Neuronal stem cell (in vitro differentiated cells): Measurements from ENCODE around the gene SLC22A31.

Experiments
- DNase-seq: peaks from one replicate; pipeline ENCODE4 v3.0.0-alpha.2; 2013; ENCODE audit warnings: low spot score
- H2AFZ ChIP-seq: one replicate; pipeline ENCODE4 v1.6.1; 2013; ENCODE audit warnings: mild to moderate bottlenecking, low read length, inconsistent platforms
- H2AK5ac ChIP-seq: 2 replicates; pipeline ENCODE4 v1.6.1; 2013; ENCODE audit warnings: low read depth, mild to moderate bottlenecking, inconsistent platforms, low read length, moderate library complexity, mixed read lengths
- H2BK120ac ChIP-seq: 2 replicates; pipeline ENCODE4 v1.6.1; 2013; ENCODE audit warnings: low read depth, mild to moderate bottlenecking, inconsistent platforms, low read length, moderate library complexity, mixed read lengths
- H2BK12ac ChIP-seq: one replicate; pipeline ENCODE4 v1.6.1; 2013; ENCODE audit warnings: low read length, inconsistent platforms
- H2BK15ac ChIP-seq: 2 replicates; pipeline ENCODE4 v1.6.1; 2013; ENCODE audit warnings: mild to moderate bottlenecking, low read length, inconsistent platforms, mixed read lengths
- H2BK5ac ChIP-seq: one replicate; pipeline ENCODE4 v1.6.1; 2013; ENCODE audit warnings: inconsistent platforms, mild to moderate bottlenecking, low read length, moderate library complexity
- H3K14ac ChIP-seq: one replicate; pipeline ENCODE4 v1.6.1; 2013; ENCODE audit warnings: low read length, inconsistent platforms
- H3K18ac ChIP-seq: 2 replicates; pipeline ENCODE4 v1.6.1; 2013; ENCODE audit warnings: low read length, inconsistent platforms
- H3K23ac ChIP-seq: 2 replicates; pipeline ENCODE4 v1.6.1; 2013; ENCODE audit warnings: low read depth, mild to moderate bottlenecking, mixed read lengths, low read length, inconsistent platforms; ENCODE audit not compliant: poor library complexity
- H3K27ac ChIP-seq: replicated peaks from 3 replicates; pipeline ENCODE4 v1.5.1; 2013; ENCODE audit warnings: low read length, inconsistent platforms
- H3K27me3 ChIP-seq, 3 experiments: 2 replicates each; pipeline ENCODE4 v1.6.1; 2013; ENCODE audit warnings: low read length in 3 of 3, mild to moderate bottlenecking in 2 of 3, inconsistent platforms in 1 of 3, low read depth in 1 of 3, mixed read lengths in 1 of 3, moderate library complexity in 1 of 3; ENCODE audit not compliant: control insufficient read depth in 3 of 3, insufficient read depth in 3 of 3
- H3K36me3 ChIP-seq, 2 donors: replicated peaks in 1 of 2; 2 replicates each; pipeline ENCODE4 v1.6.1; 2013; ENCODE audit warnings: low read length in 2 of 2; ENCODE audit not compliant: control insufficient read depth in 2 of 2, insufficient read depth in 2 of 2
- H3K4ac ChIP-seq: 2 replicates; pipeline ENCODE4 v1.6.1; 2013; ENCODE audit warnings: inconsistent platforms, mild to moderate bottlenecking, low read length, moderate library complexity
- H3K4me1 ChIP-seq, 2 donors: 1 replicate in 1 of 2; 2 replicates in 1 of 2; pipeline ENCODE4 v1.6.1; 2013; ENCODE audit warnings: low read length in 2 of 2, low read depth in 1 of 2; ENCODE audit not compliant: control insufficient read depth in 2 of 2, insufficient read depth in 1 of 2
- H3K4me2 ChIP-seq: one replicate; pipeline ENCODE4 v1.6.1; 2013; ENCODE audit warnings: mild to moderate bottlenecking, low read length, inconsistent platforms; ENCODE audit not compliant: insufficient read depth, poor library complexity, severe bottlenecking
- H3K4me3 ChIP-seq, 2 donors: 2 replicates each; pipeline ENCODE4 v1.5.1; 2013; ENCODE audit warnings: low read length in 2 of 2, mild to moderate bottlenecking in 2 of 2, inconsistent platforms in 1 of 2, moderate library complexity in 1 of 2
- H3K79me1 ChIP-seq: one replicate; pipeline ENCODE4 v1.6.1; 2013; ENCODE audit warnings: low read depth, mild to moderate bottlenecking, inconsistent platforms, low read length, moderate library complexity
- H3K9ac ChIP-seq: one replicate; pipeline ENCODE4 v1.6.1; 2013; ENCODE audit warnings: mild to moderate bottlenecking, low read depth, low read length, inconsistent platforms; ENCODE audit not compliant: poor library complexity
- H3K9me3 ChIP-seq, 2 donors: replicated peaks in 1 of 2; 2 replicates each; pipeline versions ENCODE3 to v1.6.1; 2013; ENCODE audit warnings: low read length in 2 of 2, mild to moderate bottlenecking in 2 of 2, inconsistent platforms in 1 of 2, low read depth in 1 of 2, mixed read lengths in 1 of 2, moderate library complexity in 1 of 2; ENCODE audit not compliant: control insufficient read depth in 2 of 2, insufficient read depth in 1 of 2
- H4K8ac ChIP-seq: one replicate; pipeline ENCODE4 v1.6.1; 2013; ENCODE audit warnings: low read depth, mild to moderate bottlenecking, inconsistent platforms, low read length, moderate library complexity
- H4K91ac ChIP-seq: one replicate; pipeline ENCODE4 v1.6.1; 2013; ENCODE audit warnings: low read length, low read depth, mild to moderate bottlenecking, inconsistent platforms; ENCODE audit not compliant: poor library complexity
- WGBS, 2 donors: extraction: QIAGEN DNeasy Blood & Tissue Kit; methylation state at CpG; one replicate each; pipeline ENCODE4 v1.1.7; 2013; ENCODE audit warnings: missing lambda C conversion rate in 2 of 2, mixed read lengths in 1 of 2; ENCODE audit not compliant: insufficient read length in 2 of 2, insufficient replicate concordance in 1 of 2; ENCODE audit errors: extremely low coverage in 2 of 2; 5-methylcytosine and 5-hydroxymethylcytosine counted together

The SLC22A31 gene

GRCh38 chr16:89222931-89223330 is 22.6 kb upstream of the SLC22A31 start:
- Histone ChIP-seq H3K27me3 (peaks cover 0 to 2% (median 0%) of the 10 kb centered on the region in 3 experiments), H2BK5ac (no peak overlapping the region), H3K4ac (no peak overlapping the region), H4K91ac (no peak overlapping the region), H2AFZ (no peak overlapping the region), H3K4me3 (no peak overlapping the region), H3K23ac (no peak overlapping the region), H3K14ac (no peak overlapping the region), H3K18ac (no peak overlapping the region), H3K4me1 (no peaks in the 10 kb centered on the region), H3K36me3 (peaks cover 37 to 67% of the 10 kb centered on the region in 2 donors), H2BK15ac (no peak overlapping the region), H3K9ac (no peak overlapping the region), H2BK12ac (no peak overlapping the region), H3K9me3 (peaks cover 7 to 17% of the 10 kb centered on the region in 2 donors), H2AK5ac (no peak overlapping the region), H2BK120ac (no peak overlapping the region), H4K8ac (no peak overlapping the region), H3K4me2 (no peak overlapping the region), H3K27ac (no peak overlapping the region), H3K79me1 (peaks cover under 1% of the 10 kb centered on the region)
- no CpG with 5 or more reads among the region's 21 CpGs for WGBS, 2 donors
- no peak for DNase-seq

GRCh38 chr16:89221604-89222003 is 21.3 kb upstream of the SLC22A31 start:
- H3K23ac ChIP-seq = no peak overlapping the region

DNA sequence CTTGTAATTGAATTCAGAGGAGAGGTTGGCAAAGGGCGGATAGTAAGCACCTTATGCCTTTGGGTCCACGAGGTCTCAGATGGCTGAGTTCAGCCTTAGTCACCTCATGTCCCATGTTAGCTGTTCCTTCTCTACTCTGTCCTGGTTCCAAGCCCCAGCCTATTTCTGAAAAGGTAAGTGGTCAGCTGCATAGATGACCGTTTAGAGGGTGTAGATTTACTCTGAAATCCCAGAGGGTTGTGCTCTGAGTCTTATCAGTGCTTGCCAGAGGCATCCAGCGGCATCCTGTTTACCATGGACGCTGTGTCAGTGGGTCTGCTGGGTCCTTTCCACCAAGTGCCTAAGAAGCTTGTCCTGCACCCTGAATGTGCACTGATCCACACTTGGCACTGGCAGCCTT is 19.0 kb upstream of the SLC22A31 start:
- Histone ChIP-seq H3K4me1 (peaks cover 3 to 4% of the 10 kb centered on the region in 2 donors), H4K8ac (no peak overlapping the region), H2BK5ac (no peak overlapping the region), H2BK120ac (no peak overlapping the region), H4K91ac (no peak overlapping the region), H3K79me1 (peaks cover 4% of the 10 kb centered on the region), H2AK5ac (no peak overlapping the region), H3K27ac (no peak overlapping the region), H2AFZ (no peak overlapping the region), H3K4ac (no peak overlapping the region), H3K9ac (no peak overlapping the region), H2BK15ac (no peak overlapping the region), H3K27me3 (peaks cover 0 to 2% (median 0%) of the 10 kb centered on the region in 3 experiments), H3K4me2 (no peak overlapping the region), H2BK12ac (no peak overlapping the region), H3K14ac (no peak overlapping the region), H3K4me3 (no peak overlapping the region), H3K36me3 (peaks cover 18 to 35% of the 10 kb centered on the region in 2 donors), H3K23ac (no peak overlapping the region), H3K18ac (no peak overlapping the region), H3K9me3 (no peaks in the 10 kb centered on the region)
- no CpG with 5 or more reads among the region's 5 CpGs for WGBS, 2 donors
- no peak for DNase-seq

More at GRCh38 chr16:89221604-89222003, 21.3 kb upstream of the SLC22A31 start:
- H2AK5ac ChIP-seq = no peak overlapping the region
- no peak overlapping the region for H2BK12ac ChIP-seq
- peaks cover 0 to 3% of the 10 kb centered on the region in 2 donors for H3K9me3 ChIP-seq
- H2AFZ ChIP-seq = no peak overlapping the region
- H3K4me1 ChIP-seq = peaks cover 2 to 4% of the 10 kb centered on the region in 2 donors
- no peak overlapping the region for H3K4ac ChIP-seq
- H3K27ac ChIP-seq = no peak overlapping the region
- peaks cover 24 to 54% of the 10 kb centered on the region in 2 donors for H3K36me3 ChIP-seq
- no CpG with 5 or more reads among the region's 3 CpGs for WGBS, 2 donors
- no peak overlapping the region for H2BK120ac ChIP-seq
- no peak overlapping the region for H4K91ac ChIP-seq
- H3K4me3 ChIP-seq = no peak overlapping the region
- peaks cover 4% of the 10 kb centered on the region for H3K79me1 ChIP-seq
- no peak overlapping the region for H2BK5ac ChIP-seq
- no peak overlapping the region for H3K18ac ChIP-seq
- DNase-seq = no peak
- H2BK15ac ChIP-seq = no peak overlapping the region
- peaks cover 0 to 2% (median 0%) of the 10 kb centered on the region in 3 experiments for H3K27me3 ChIP-seq
- H4K8ac ChIP-seq = no peak overlapping the region
- H3K14ac ChIP-seq = no peak overlapping the region
- H3K9ac ChIP-seq = peak overlapping the region; percentile 63
- no peak overlapping the region for H3K4me2 ChIP-seq

- Histone ChIP-seq H3K4ac (no peak within 1 kb of the TSS), H3K9ac (peak within 1 kb of the TSS; percentile 91), H2BK12ac (no peak within 1 kb of the TSS), H3K4me1 (peaks cover 3 to 4% of the 10 kb centered on the region in 2 donors), H3K14ac (no peak within 1 kb of the TSS), H3K79me1 (peaks cover 4% of the 10 kb centered on the region), H2AK5ac (no peak within 1 kb of the TSS), H3K27me3 (peaks cover 0 to 2% (median 0%) of the 10 kb centered on the region in 3 experiments), H3K23ac (peak within 1 kb of the TSS; percentile 80), H2AFZ (peak within 1 kb of the TSS; percentile 100), H3K27ac (peak within 1 kb of the TSS; percentile 36), H4K91ac (no peak within 1 kb of the TSS), H3K36me3 (peaks cover 11 to 23% of the 10 kb centered on the region in 2 donors), H2BK120ac (no peak within 1 kb of the TSS), H4K8ac (peak within 1 kb of the TSS; percentile 88), H3K9me3 (no peaks in the 10 kb centered on the region), H3K18ac (peak within 1 kb of the TSS; percentile 97), H3K4me3 (peak within 1 kb of the TSS; percentile 92 to 97), H2BK5ac (no peak within 1 kb of the TSS), H2BK15ac (no peak within 1 kb of the TSS), H3K4me2 (peak within 1 kb of the TSS; percentile 82)
- WGBS, 2 donors = no CpG with 5 or more reads among the region's 91 CpGs
- DNase-seq = peak; percentile 72
Measured at GRCh38 chr16:89217388-89218191, 17.3 kb upstream of the SLC22A31 start, which contains the start of gene ZNF778. TSS of gene ZNF778 (plus strand) at chr16:89217703. CDS start at chr16:89221128, 3,425 bp downstream.
